GM19455 (cell line): ENCODE measurements around the gene VPS33A.

Experiments
- ATAC-seq: cut with Tn5 transposase; IDR thresholded peaks from one replicate; pipeline ENCODE4 v1.9.1; 2021; ENCODE audit not compliant: unreplicated experiment

Gene VPS33A

GRCh38 chr12:122183588-122183940, 82.7 kb downstream of the VPS33A start:
- no peak for ATAC-seq

GRCh38 chr12:122182887-122183587, 83.3 kb downstream of the VPS33A start, which contains the start of gene LRRC43:
LRRC43 (plus strand) TSS chr12:122183123; CDS start chr12:122183145, 22 bp downstream.
- no peak for ATAC-seq
